H9 (cell line): ENCODE measurements around the gene DCLRE1A. TPM values are rescaled to one million over a fixed set of nuclear protein-coding genes. Genes with fewer than 3 reads are reported as not detected.
A peak's percentile ranks its signal among the peaks of the same experiment; 100 is the strongest.

ENCODE experiments used
- DNase-seq: peaks from one replicate; pipeline ENCODE4 v3.0.0-alpha.2; 2017
- H2AFZ ChIP-seq: one replicate; pipeline ENCODE4 v1.6.1; 2013; ENCODE audit warnings: mild to moderate bottlenecking, low read length, control low read depth, moderate library complexity
- H2AK5ac ChIP-seq: 2 replicates; pipeline ENCODE4 v1.6.1; 2013; ENCODE audit warnings: low read length, control low read depth, mixed read lengths; ENCODE audit not compliant: insufficient read length
- H2BK120ac ChIP-seq: one replicate; pipeline ENCODE4 v1.6.1; 2013; ENCODE audit warnings: low read depth, mild to moderate bottlenecking, low read length, control low read depth, inconsistent platforms; ENCODE audit not compliant: poor library complexity, severe bottlenecking
- H2BK12ac ChIP-seq: 2 replicates; pipeline ENCODE4 v1.6.1; 2013; ENCODE audit warnings: low read length, control low read depth, mixed read lengths, low read depth; ENCODE audit not compliant: insufficient read length
- H2BK15ac ChIP-seq: 2 replicates; pipeline ENCODE4 v1.6.1; 2013; ENCODE audit warnings: low read depth, low read length, control low read depth
- H2BK20ac ChIP-seq: one replicate; pipeline ENCODE4 v1.6.1; 2013; ENCODE audit warnings: low read depth, mild to moderate bottlenecking, low read length, control low read depth, inconsistent platforms; ENCODE audit not compliant: poor library complexity, severe bottlenecking
- H2BK5ac ChIP-seq: 2 replicates; pipeline ENCODE4 v1.6.1; 2013; ENCODE audit warnings: low read length, control low read depth, mixed read lengths; ENCODE audit not compliant: insufficient read length
- H3K14ac ChIP-seq: 2 replicates; pipeline ENCODE4 v1.6.1; 2013; ENCODE audit warnings: low read length, control low read depth; ENCODE audit not compliant: insufficient read depth
- H3K18ac ChIP-seq: 2 replicates; pipeline ENCODE4 v1.6.1; 2013; ENCODE audit warnings: low read depth, mild to moderate bottlenecking, mixed read lengths, low read length, control low read depth; ENCODE audit not compliant: insufficient read length
- H3K23ac ChIP-seq: 2 replicates; pipeline ENCODE4 v1.6.1; 2013; ENCODE audit warnings: low read length, control low read depth, mixed read lengths, low read depth; ENCODE audit not compliant: insufficient read length
- H3K23me2 ChIP-seq: 2 replicates; pipeline ENCODE4 v1.6.1; 2013; ENCODE audit warnings: low read depth, mild to moderate bottlenecking, mixed read lengths, low read length, control low read depth; ENCODE audit not compliant: insufficient read length, poor library complexity, severe bottlenecking
- H3K27ac ChIP-seq: 2 replicates; pipeline ENCODE4 v1.5.1; 2013; ENCODE audit warnings: low read length, control low read depth, mixed read lengths, low read depth; ENCODE audit not compliant: insufficient read length
- H3K27me3 ChIP-seq: 2 replicates; pipeline ENCODE4 v1.6.1; 2013; ENCODE audit warnings: low read length, control low read depth, inconsistent platforms; ENCODE audit not compliant: insufficient read depth
- H3K4ac ChIP-seq: 2 replicates; pipeline ENCODE4 v1.6.1; 2013; ENCODE audit warnings: low read depth, mild to moderate bottlenecking, control low read depth, inconsistent platforms, low read length, moderate library complexity
- H3K4me1 ChIP-seq: 2 replicates; pipeline ENCODE4 v1.6.1; 2013; ENCODE audit warnings: low read length, control low read depth, inconsistent platforms; ENCODE audit not compliant: insufficient read depth
- H3K4me2 ChIP-seq: 2 replicates; pipeline ENCODE4 v1.6.1; 2013; ENCODE audit warnings: low read length, control low read depth, mixed read lengths; ENCODE audit not compliant: insufficient read length, insufficient read depth
- H3K56ac ChIP-seq: 2 replicates; pipeline ENCODE4 v1.6.1; 2013; ENCODE audit warnings: low read depth, mild to moderate bottlenecking, mixed read lengths, low read length, control low read depth; ENCODE audit not compliant: insufficient read length
- H3K79me1 ChIP-seq: 2 replicates; pipeline ENCODE4 v1.6.1; 2013; ENCODE audit warnings: low read depth, mild to moderate bottlenecking, moderate library complexity, low read length, control low read depth, inconsistent platforms; ENCODE audit not compliant: insufficient read depth, poor library complexity, severe bottlenecking
- H3K79me2 ChIP-seq: 2 replicates; pipeline ENCODE4 v1.6.1; 2013; ENCODE audit warnings: low read length, control low read depth, inconsistent platforms; ENCODE audit not compliant: insufficient read depth
- H3K9ac ChIP-seq: 2 replicates; pipeline ENCODE4 v1.6.1; 2013; ENCODE audit warnings: low read length, control low read depth, mixed read lengths; ENCODE audit not compliant: insufficient read length; ENCODE audit errors: extremely low read depth
- H3K9me3 ChIP-seq: one replicate; pipeline ENCODE4 v1.6.1; 2013; ENCODE audit warnings: low read depth, low read length, inconsistent platforms; ENCODE audit not compliant: control insufficient read depth
- H3T11ph ChIP-seq: one replicate; pipeline ENCODE4 v1.6.1; 2013; ENCODE audit warnings: mild to moderate bottlenecking, low read length, control low read depth, inconsistent platforms
- H4K20me1 ChIP-seq: one replicate; pipeline ENCODE4 v1.6.1; 2013; ENCODE audit not compliant: control insufficient read depth, insufficient read length, insufficient read depth
- H4K5ac ChIP-seq: 2 replicates; pipeline ENCODE4 v1.6.1; 2013; ENCODE audit warnings: low read depth, mild to moderate bottlenecking, mixed read lengths, low read length, control low read depth; ENCODE audit not compliant: insufficient read length
- H4K8ac ChIP-seq: replicated peaks from 2 replicates; pipeline ENCODE4 v1.6.1; 2013; ENCODE audit warnings: low read length, control low read depth, mixed read lengths, low read depth; ENCODE audit not compliant: insufficient read length
- H4K91ac ChIP-seq: 2 replicates; pipeline ENCODE4 v1.6.1; 2013; ENCODE audit warnings: low read depth, mild to moderate bottlenecking, moderate library complexity, mixed read lengths, low read length, control low read depth; ENCODE audit not compliant: insufficient read length
- H3K27ac Mint-ChIP-seq, 3 experiments: 2 replicates in 2 of 3; 3 replicates in 1 of 3; pipeline ENCODE4 v1.8.0; 2020 to 2021; ENCODE audit warnings: mixed read lengths in 3 of 3, mild to moderate bottlenecking in 1 of 3, moderate library complexity in 1 of 3
- H3K27me3 Mint-ChIP-seq: 2 replicates; pipeline ENCODE4 v1.8.0; 2021; ENCODE audit warnings: low read depth, mild to moderate bottlenecking, moderate library complexity, mixed read lengths
- H3K36me3 Mint-ChIP-seq, 3 experiments: 2 replicates in 2 of 3; 3 replicates in 1 of 3; pipeline ENCODE4 v1.8.0; 2020 to 2021; ENCODE audit warnings: low read depth in 3 of 3, mixed read lengths in 3 of 3; ENCODE audit not compliant: insufficient read depth in 1 of 3
- H3K4me1 Mint-ChIP-seq, 2 experiments: 2 replicates each; pipeline ENCODE4 v1.8.0; 2020; ENCODE audit warnings: mixed read lengths in 2 of 2
- H3K4me3 Mint-ChIP-seq, 2 experiments: 2 replicates in 1 of 2; 3 replicates in 1 of 2; pipeline ENCODE4 v1.8.0; 2020 to 2021; ENCODE audit warnings: mild to moderate bottlenecking in 2 of 2, mixed read lengths in 2 of 2, moderate library complexity in 1 of 2
- H3K9me3 Mint-ChIP-seq, 2 experiments: 2 replicates in 1 of 2; 3 replicates in 1 of 2; pipeline ENCODE4 v1.8.0; 2020; ENCODE audit warnings: mild to moderate bottlenecking in 2 of 2, mixed read lengths in 2 of 2, moderate library complexity in 1 of 2
- CTCF ChIP-seq: fragments of 200-600 bp; sonication (generic); conservative IDR thresholded peaks from 3 replicates; pipeline ENCODE4 v1.8.0; 2021; ENCODE audit warnings: antibody characterized with exemption, mild to moderate bottlenecking
- WGBS: extraction: QIAGEN DNeasy Blood & Tissue Kit; methylation state at CpG from one replicate; pipeline ENCODE4 v1.1.7; 2013; ENCODE audit warnings: missing lambda C conversion rate, low lambda C conversion rate, mixed read lengths; ENCODE audit not compliant: insufficient read length; ENCODE audit errors: extremely low coverage; 5-methylcytosine and 5-hydroxymethylcytosine counted together
- total RNA-seq: library from RNA; stranded (reverse); gene quantifications from 2 replicates; pipeline ENCODE4 v1.2.1, GENCODE V29; 2021

The DCLRE1A gene
- total RNA-seq, 1 experiment from 2014 or later: 9.9 TPM

GRCh38 chr10:113875212-113875611 lies 21.3 kb upstream of the DCLRE1A start:
- WGBS: no CpG with 5 or more reads among the region's 1 CpG
- Histone ChIP-seq H2BK5ac (no peak overlapping the region), H3K79me2 (0 out of 2 replicates have a peak, but pooled peaks cover 2% of the 10 kb centered on the region)

More at GRCh38 chr10:113875212-113875611, 21.3 kb upstream of the DCLRE1A start:
- Histone ChIP-seq H3K9ac (no peak overlapping the region), H3K27ac (no peak overlapping the region), H2AFZ (no peak overlapping the region), H4K91ac (no peak overlapping the region), H3K23me2 (no peaks in the 10 kb centered on the region), H3K18ac (no peak overlapping the region), H4K5ac (no peak overlapping the region), H3K23ac (no peak overlapping the region), H3K79me1 (peaks cover 8% of the 10 kb centered on the region), H2BK120ac (no peak overlapping the region), H3K9me3 (no peaks in the 10 kb centered on the region), H4K8ac (no peak overlapping the region), H2BK15ac (no peak overlapping the region), H3K4ac (no peak overlapping the region), H4K20me1 (no peaks in the 10 kb centered on the region), H3K27me3 (no peaks in the 10 kb centered on the region), H3K4me1 (no peaks in the 10 kb centered on the region), H3K14ac (no peak overlapping the region), H2AK5ac (no peak overlapping the region), H3K56ac (no peak overlapping the region), H3T11ph (no peak overlapping the region), H3K4me2 (no peak overlapping the region), H2BK20ac (no peak overlapping the region), H2BK12ac (no peak overlapping the region)
- H3K4me1 Mint-ChIP-seq: no peaks in the 10 kb centered on the region
- no peaks in the 10 kb centered on the region for H3K27me3 Mint-ChIP-seq
- TF ChIP-seq CTCF: no peak
- H3K27ac Mint-ChIP-seq: peak overlapping the region in 1 of 3 experiments; percentile 7; a peak in 3 of 7 replicates
- peaks cover 11 to 36% (median 27%) of the 10 kb centered on the region in 3 experiments for H3K36me3 Mint-ChIP-seq
- no peak for DNase-seq
- H3K4me3 Mint-ChIP-seq: no peak overlapping the region
- peaks cover 8 to 9% of the 10 kb centered on the region in 2 experiments for H3K9me3 Mint-ChIP-seq
